Activated CD4-positive, CD25-positive, alpha-beta regulatory T cell treated with anti-CD3 and anti-CD28 coated beads, Interleukin-2, amount 50 U/mL, for 24 hours (primary cell): ENCODE measurements around the gene SOX18.
"Not testable (repeated sequence)": the region's sequence is repeated elsewhere in the genome, so short reads cannot be mapped to it uniquely, and the experiment has no call there.

ENCODE experiments used
- ATAC-seq, 2 donors: fragments of 150-1000 bp; cut with Tn5 transposase; one replicate each; pipeline ENCODE4 v1.10.0; 2021; ENCODE audit warnings: mild to moderate bottlenecking in 1 of 2, moderate library complexity in 1 of 2

Gene SOX18

GRCh38 chr20:64049060-64049877, at the start of gene SOX18:
Gene SOX18 (minus strand): TSS chr20:64049639. CDS start chr20:64049516, 123 bp downstream.
- peak; percentile 17 to 53 for ATAC-seq

- ATAC-seq: no peak
Measured at GRCh38 chr20:64098471-64099013, 49.1 kb upstream of the SOX18 start.

GRCh38 chr20:64096535-64096934, 47.1 kb upstream of the SOX18 start:
- ATAC-seq: no peak

- peak in 1 of 2 donors; percentile 41 for ATAC-seq
Measured at GRCh38 chr20:64095927-64096326, 46.5 kb upstream of the SOX18 start.

- no peak for ATAC-seq
Measured at GRCh38 chr20:64095455-64095854, 46.0 kb upstream of the SOX18 start.

- no peak for ATAC-seq
Measured at GRCh38 chr20:64093013-64093503, 43.6 kb upstream of the SOX18 start.

GRCh38 chr20:64092258-64093012, 43.0 kb upstream of the SOX18 start:
- ATAC-seq: no peak

GRCh38 chr20:64091770-64092169, 42.3 kb upstream of the SOX18 start:
- no peak for ATAC-seq

- no peak for ATAC-seq
Measured at GRCh38 chr20:64091340-64091739, 41.9 kb upstream of the SOX18 start.

- ATAC-seq: no peak
Measured at GRCh38 chr20:64090165-64090564, 40.7 kb upstream of the SOX18 start.

GRCh38 chr20:64088586-64088985, 39.1 kb upstream of the SOX18 start:
- ATAC-seq: not testable (repeated sequence)

- not testable (repeated sequence) for ATAC-seq
Measured at GRCh38 chr20:64087226-64087825, 37.9 kb upstream of the SOX18 start.

GRCh38 chr20:64086801-64087200, 37.4 kb upstream of the SOX18 start:
- no peak for ATAC-seq

- ATAC-seq: no peak
Measured at GRCh38 chr20:64084685-64085152, 35.3 kb upstream of the SOX18 start.

GRCh38 chr20:64083804-64084684, 34.6 kb upstream of the SOX18 start, which contains the start of gene LKAAEAR1:
Gene LKAAEAR1 (minus strand): TSS chr20:64084398. CDS start chr20:64084219, 179 bp downstream.
- no peak for ATAC-seq

GRCh38 chr20:64083378-64083803, 34.0 kb upstream of the SOX18 start:
- peak; percentile 50 to 54 for ATAC-seq

GRCh38 chr20:64082820-64083377, 33.5 kb upstream of the SOX18 start:
- no peak for ATAC-seq

GRCh38 chr20:64082126-64082731, 32.8 kb upstream of the SOX18 start:
- ATAC-seq: no peak

GRCh38 chr20:64081624-64081964, 32.2 kb upstream of the SOX18 start:
- no peak for ATAC-seq

- ATAC-seq: no peak
Measured at GRCh38 chr20:64080813-64081623, 31.6 kb upstream of the SOX18 start.
